ENCODE data around the gene ARHGAP10. TPM values are rescaled to one million over a fixed set of nuclear protein-coding genes. Genes with fewer than 3 reads are reported as not detected.

The ARHGAP10 gene
- total RNA-seq, 1 experiment from 2014 or later = 9.7 TPM

- Histone ChIP-seq H3K27me3 (ENCODE audit: control insufficient read depth, insufficient read depth, low read length) (no peaks in the 10 kb centered on the region), H3K4me3 (ENCODE audit: insufficient read depth, low read depth, low read length) (no peak overlapping the region), H3K36me3 (replicated peaks; ENCODE audit: control insufficient read depth, insufficient read depth, low read length) (no peaks in the 10 kb centered on the region)
- no peak for DNase-seq
Measured at GRCh38 chr4:147842573-147842972, 110.7 kb downstream of the ARHGAP10 start.

GRCh38 chr4:147843162-147843561 lies 111.3 kb downstream of the ARHGAP10 start:
- peak; percentile 45 for DNase-seq
- Histone ChIP-seq H3K27me3 (ENCODE audit: control insufficient read depth, insufficient read depth, low read length) (no peaks in the 10 kb centered on the region), H3K4me3 (ENCODE audit: insufficient read depth, low read depth, low read length) (no peak overlapping the region), H3K36me3 (replicated peaks; ENCODE audit: control insufficient read depth, insufficient read depth, low read length) (no peaks in the 10 kb centered on the region)

- no peaks in the 10 kb centered on the region for H3K36me3 ChIP-seq (replicated peaks; ENCODE audit: control insufficient read depth, insufficient read depth, low read length)
- no peaks in the 10 kb centered on the region for H3K27me3 ChIP-seq (ENCODE audit: control insufficient read depth, insufficient read depth, low read length)
- DNase-seq = no peak
- no peak overlapping the region for H3K4me3 ChIP-seq (ENCODE audit: insufficient read depth, low read depth, low read length)
Measured at GRCh38 chr4:147844781-147845180, 112.9 kb downstream of the ARHGAP10 start.

GRCh38 chr4:147846318-147847155 lies 114.6 kb downstream of the ARHGAP10 start:
- Histone ChIP-seq H3K36me3 (replicated peaks; ENCODE audit: control insufficient read depth, insufficient read depth, low read length) (no peaks in the 10 kb centered on the region), H3K27me3 (ENCODE audit: control insufficient read depth, insufficient read depth, low read length) (no peaks in the 10 kb centered on the region), H3K4me3 (ENCODE audit: insufficient read depth, low read depth, low read length) (no peak overlapping the region)
- DNase-seq = no peak

- Histone ChIP-seq H3K4me3 (ENCODE audit: insufficient read depth, low read depth, low read length) (no peak overlapping the region), H3K36me3 (replicated peaks; ENCODE audit: control insufficient read depth, insufficient read depth, low read length) (no peaks in the 10 kb centered on the region), H3K27me3 (ENCODE audit: control insufficient read depth, insufficient read depth, low read length) (no peaks in the 10 kb centered on the region)
- DNase-seq = no peak
Measured at GRCh38 chr4:147847751-147848590, 116.1 kb downstream of the ARHGAP10 start.

GRCh38 chr4:147848634-147849033 lies 116.7 kb downstream of the ARHGAP10 start:
- Histone ChIP-seq H3K4me3 (ENCODE audit: insufficient read depth, low read depth, low read length) (no peak overlapping the region), H3K36me3 (replicated peaks; ENCODE audit: control insufficient read depth, insufficient read depth, low read length) (no peaks in the 10 kb centered on the region), H3K27me3 (ENCODE audit: control insufficient read depth, insufficient read depth, low read length) (no peaks in the 10 kb centered on the region)
- DNase-seq = no peak

GRCh38 chr4:147851135-147851534 lies 119.2 kb downstream of the ARHGAP10 start:
- no peak for DNase-seq
- Histone ChIP-seq H3K4me3 (ENCODE audit: insufficient read depth, low read depth, low read length) (no peak overlapping the region), H3K27me3 (ENCODE audit: control insufficient read depth, insufficient read depth, low read length) (no peaks in the 10 kb centered on the region), H3K36me3 (replicated peaks; ENCODE audit: control insufficient read depth, insufficient read depth, low read length) (no peaks in the 10 kb centered on the region)

- no peak for DNase-seq
- H3K4me3 ChIP-seq (ENCODE audit: insufficient read depth, low read depth, low read length) = no peak overlapping the region
- H3K27me3 ChIP-seq (ENCODE audit: control insufficient read depth, insufficient read depth, low read length) = no peaks in the 10 kb centered on the region
- no peaks in the 10 kb centered on the region for H3K36me3 ChIP-seq (replicated peaks; ENCODE audit: control insufficient read depth, insufficient read depth, low read length)
Measured at GRCh38 chr4:147853706-147854105, 121.8 kb downstream of the ARHGAP10 start.

GRCh38 chr4:147854154-147854553 lies 122.3 kb downstream of the ARHGAP10 start:
- Histone ChIP-seq H3K36me3 (replicated peaks; ENCODE audit: control insufficient read depth, insufficient read depth, low read length) (no peaks in the 10 kb centered on the region), H3K4me3 (ENCODE audit: insufficient read depth, low read depth, low read length) (no peak overlapping the region), H3K27me3 (ENCODE audit: control insufficient read depth, insufficient read depth, low read length) (no peaks in the 10 kb centered on the region)
- no peak for DNase-seq

- DNase-seq = no peak
- H3K27me3 ChIP-seq (ENCODE audit: control insufficient read depth, insufficient read depth, low read length) = no peaks in the 10 kb centered on the region
- no peaks in the 10 kb centered on the region for H3K36me3 ChIP-seq (replicated peaks; ENCODE audit: control insufficient read depth, insufficient read depth, low read length)
- no peak overlapping the region for H3K4me3 ChIP-seq (ENCODE audit: insufficient read depth, low read depth, low read length)
Measured at GRCh38 chr4:147855571-147856009, 123.7 kb downstream of the ARHGAP10 start.

GRCh38 chr4:147860960-147861359 lies 129.1 kb downstream of the ARHGAP10 start:
- Histone ChIP-seq H3K4me3 (ENCODE audit: insufficient read depth, low read depth, low read length) (no peak overlapping the region), H3K36me3 (replicated peaks; ENCODE audit: control insufficient read depth, insufficient read depth, low read length) (no peaks in the 10 kb centered on the region), H3K27me3 (ENCODE audit: control insufficient read depth, insufficient read depth, low read length) (no peaks in the 10 kb centered on the region)
- DNase-seq = no peak

- H3K27me3 ChIP-seq (ENCODE audit: control insufficient read depth, insufficient read depth, low read length) = no peaks in the 10 kb centered on the region
- H3K4me3 ChIP-seq (ENCODE audit: insufficient read depth, low read depth, low read length) = no peak overlapping the region
- H3K36me3 ChIP-seq (replicated peaks; ENCODE audit: control insufficient read depth, insufficient read depth, low read length) = no peaks in the 10 kb centered on the region
- no peak for DNase-seq
Measured at GRCh38 chr4:147862043-147862692, 130.3 kb downstream of the ARHGAP10 start.

GRCh38 chr4:147863111-147863747 lies 131.3 kb downstream of the ARHGAP10 start:
- H3K4me3 ChIP-seq (ENCODE audit: insufficient read depth, low read depth, low read length) = no peak overlapping the region
- H3K36me3 ChIP-seq (replicated peaks; ENCODE audit: control insufficient read depth, insufficient read depth, low read length) = no peaks in the 10 kb centered on the region
- H3K27me3 ChIP-seq (ENCODE audit: control insufficient read depth, insufficient read depth, low read length) = no peaks in the 10 kb centered on the region

GRCh38 chr4:147863808-147864472 lies 132.1 kb downstream of the ARHGAP10 start:
- no peaks in the 10 kb centered on the region for H3K36me3 ChIP-seq (replicated peaks; ENCODE audit: control insufficient read depth, insufficient read depth, low read length)
- no peak overlapping the region for H3K4me3 ChIP-seq (ENCODE audit: insufficient read depth, low read depth, low read length)
- H3K27me3 ChIP-seq (ENCODE audit: control insufficient read depth, insufficient read depth, low read length) = no peaks in the 10 kb centered on the region

More at GRCh38 chr4:147863111-147863747, 131.3 kb downstream of the ARHGAP10 start:
- no peak for DNase-seq

More at GRCh38 chr4:147863808-147864472, 132.1 kb downstream of the ARHGAP10 start:
- DNase-seq = peak; percentile 18
